ENCODE data around the gene RBM4B. TPM values are rescaled to one million over a fixed set of nuclear protein-coding genes. Genes with fewer than 3 reads are reported as not detected.

Gene RBM4B
- total RNA-seq, 6 experiments from 2014 or later = 3.6 to 9.4 (median 6.9) TPM

GRCh38 chr11:66689661-66690590 lies 12.2 kb upstream of the RBM4B start:
- Histone ChIP-seq H3K27me3 (no peaks in the 10 kb centered on the region), H3K4me3 (no peak overlapping the region), H3K36me3 (peaks cover 0 to 58% (median 18%) of the 10 kb centered on the region in 4 donors), H3K9me3 (no peaks in the 10 kb centered on the region), H3K4me1 (no peaks in the 10 kb centered on the region), H3K27ac (no peak overlapping the region)
- no peak for TF ChIP-seq POLR2A (IDR thresholded peaks at IDR 0.05)
- no peak for TF ChIP-seq CTCF (IDR thresholded peaks at IDR 0.05)
- DNase-seq (no peak), ATAC-seq (no peak)
- 83% methylated on average over 4 of the region's 32 CpGs for WGBS (ENCODE audit: insufficient coverage, low coverage, low lambda C conversion rate, missing lambda C conversion rate)
- intact Hi-C loops (cut with DNase I) = loop anchor here in 1 of 2 donors (5.0 kb wide), 1 partner anchor 142 kb away; no protein-coding TSS in a partner anchor

- intact Hi-C loops (cut with DNase I) = no loop called here
- no peaks in the 10 kb centered on the region for H3K27me3 ChIP-seq
- DNase-seq (no peak), ATAC-seq (no peak)
- no peak overlapping the region for H3K27ac ChIP-seq
- H3K4me3 ChIP-seq = no peak overlapping the region
- H3K9me3 ChIP-seq = no peaks in the 10 kb centered on the region
- TF ChIP-seq POLR2A (IDR thresholded peaks at IDR 0.05) = no peak
- TF ChIP-seq CTCF (IDR thresholded peaks at IDR 0.05) = no peak
- peaks cover 0 to 52% (median 16%) of the 10 kb centered on the region in 4 donors for H3K36me3 ChIP-seq
- no peaks in the 10 kb centered on the region for H3K4me1 ChIP-seq
- WGBS (ENCODE audit: insufficient coverage, low coverage, low lambda C conversion rate, missing lambda C conversion rate) = 83% methylated on average over 15 of the region's 28 CpGs
These were observed 11.2 kb upstream of the RBM4B start for GRCh38 chr11:66688561-66689534.

GRCh38 chr11:66687831-66688281 lies 10.2 kb upstream of the RBM4B start:
- intact Hi-C loops (cut with DNase I) = no loop called here
- WGBS (ENCODE audit: insufficient coverage, low coverage, low lambda C conversion rate, missing lambda C conversion rate) = 68% methylated on average over 3 of the region's 13 CpGs

More at GRCh38 chr11:66687831-66688281, 10.2 kb upstream of the RBM4B start:
- TF ChIP-seq CTCF (IDR thresholded peaks at IDR 0.05) (no peak), POLR2A (IDR thresholded peaks at IDR 0.05) (no peak)
- peaks cover 0 to 45% (median 11%) of the 10 kb centered on the region in 4 donors for H3K36me3 ChIP-seq
- H3K4me3 ChIP-seq = no peak overlapping the region
- H3K27ac ChIP-seq = no peak overlapping the region
- no peaks in the 10 kb centered on the region for H3K9me3 ChIP-seq
- no peaks in the 10 kb centered on the region for H3K27me3 ChIP-seq
- DNase-seq (no peak), ATAC-seq (no peak)
- no peaks in the 10 kb centered on the region for H3K4me1 ChIP-seq
